ENCODE results near the gene TTLL13.

Gene TTLL13, protein sequence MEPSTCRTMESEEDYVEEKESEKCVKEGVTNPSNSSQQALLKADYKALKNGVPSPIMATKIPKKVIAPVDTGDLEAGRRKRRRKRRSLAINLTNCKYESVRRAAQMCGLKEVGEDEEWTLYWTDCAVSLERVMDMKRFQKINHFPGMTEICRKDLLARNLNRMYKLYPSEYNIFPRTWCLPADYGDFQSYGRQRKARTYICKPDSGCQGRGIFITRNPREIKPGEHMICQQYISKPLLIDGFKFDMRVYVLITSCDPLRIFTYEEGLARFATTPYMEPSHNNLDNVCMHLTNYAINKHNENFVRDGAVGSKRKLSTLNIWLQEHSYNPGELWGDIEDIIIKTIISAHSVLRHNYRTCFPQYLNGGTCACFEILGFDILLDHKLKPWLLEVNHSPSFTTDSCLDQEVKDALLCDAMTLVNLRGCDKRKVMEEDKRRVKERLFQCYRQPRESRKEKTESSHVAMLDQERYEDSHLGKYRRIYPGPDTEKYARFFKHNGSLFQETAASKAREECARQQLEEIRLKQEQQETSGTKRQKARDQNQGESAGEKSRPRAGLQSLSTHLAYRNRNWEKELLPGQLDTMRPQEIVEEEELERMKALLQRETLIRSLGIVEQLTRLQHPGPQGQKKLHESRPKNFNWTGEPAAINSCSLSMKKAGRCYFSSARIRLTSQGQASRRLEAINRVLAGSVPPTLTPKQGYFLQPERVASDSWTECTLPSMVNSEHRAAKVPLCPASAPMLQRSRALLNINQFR

DNA sequence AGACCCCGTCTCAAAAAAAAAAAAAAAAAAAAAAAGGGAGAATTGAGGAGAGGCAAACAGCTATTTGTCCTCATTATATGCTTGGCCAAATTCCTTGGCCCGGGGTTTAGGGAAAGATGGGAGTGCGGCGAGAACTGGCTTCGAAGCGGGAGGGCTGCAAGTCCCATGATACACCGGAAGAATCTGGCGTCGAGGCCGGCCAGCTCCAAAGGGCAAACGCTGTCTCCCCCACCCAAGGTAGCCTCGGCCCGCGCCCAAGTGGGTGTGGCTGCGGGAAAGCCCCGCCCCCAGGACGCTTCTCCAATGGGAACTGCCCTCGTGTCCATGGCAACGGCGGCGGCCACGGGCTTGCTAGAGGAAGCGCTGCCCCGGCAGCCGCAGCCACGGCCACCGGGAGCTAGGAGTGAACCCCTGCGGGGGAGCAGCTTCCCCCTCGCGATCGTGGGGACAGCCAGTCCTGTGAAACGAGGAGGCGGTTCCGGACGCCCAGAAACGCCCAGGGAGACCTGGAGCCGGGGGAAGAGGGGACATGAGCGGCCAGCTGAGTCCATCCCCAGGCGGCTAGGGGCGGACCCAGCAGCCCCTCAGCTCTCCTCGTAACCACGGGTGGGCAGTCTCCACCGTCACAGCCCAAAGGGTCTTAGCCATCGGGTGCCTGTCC lies at the start of gene TTLL13:
Gene TTLL13, plus strand, starts transcription at position 354 of the 661 bp plus-strand sequence. CDS start 1,075 bp downstream, outside the sequence.
- peak; percentile 59 to 70 for DNase-seq

DNA sequence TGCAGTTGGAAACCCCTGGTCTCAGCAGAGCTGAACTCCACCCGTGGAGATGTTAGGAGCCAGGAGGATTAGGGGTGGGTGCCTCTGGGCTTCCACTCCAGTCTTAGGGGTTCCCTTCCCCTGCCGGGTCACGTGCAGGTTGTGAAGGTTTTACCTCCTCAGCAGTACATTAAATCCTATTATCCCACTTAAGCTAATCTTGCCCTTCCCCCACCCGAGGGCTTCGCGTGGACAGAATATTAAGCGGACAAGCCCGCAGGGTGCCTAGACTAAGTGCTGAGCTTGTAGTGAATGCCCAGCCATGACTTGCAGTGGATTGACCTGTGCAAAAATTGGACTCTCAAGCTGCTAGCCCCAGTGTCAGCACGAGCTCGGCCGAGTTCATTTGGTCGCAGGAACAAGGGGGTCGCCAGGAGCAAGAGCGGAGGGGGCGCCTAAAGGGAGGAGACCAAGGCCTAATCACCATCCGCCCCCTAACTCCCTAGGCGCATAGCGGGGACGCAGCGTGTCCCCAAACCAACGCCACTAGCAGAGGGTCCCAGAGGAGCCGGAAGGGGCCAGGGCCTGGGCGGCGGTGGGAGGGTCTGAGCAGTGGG lies 48.7 kb upstream of the TTLL13 start:
- no peak for DNase-seq

DNA sequence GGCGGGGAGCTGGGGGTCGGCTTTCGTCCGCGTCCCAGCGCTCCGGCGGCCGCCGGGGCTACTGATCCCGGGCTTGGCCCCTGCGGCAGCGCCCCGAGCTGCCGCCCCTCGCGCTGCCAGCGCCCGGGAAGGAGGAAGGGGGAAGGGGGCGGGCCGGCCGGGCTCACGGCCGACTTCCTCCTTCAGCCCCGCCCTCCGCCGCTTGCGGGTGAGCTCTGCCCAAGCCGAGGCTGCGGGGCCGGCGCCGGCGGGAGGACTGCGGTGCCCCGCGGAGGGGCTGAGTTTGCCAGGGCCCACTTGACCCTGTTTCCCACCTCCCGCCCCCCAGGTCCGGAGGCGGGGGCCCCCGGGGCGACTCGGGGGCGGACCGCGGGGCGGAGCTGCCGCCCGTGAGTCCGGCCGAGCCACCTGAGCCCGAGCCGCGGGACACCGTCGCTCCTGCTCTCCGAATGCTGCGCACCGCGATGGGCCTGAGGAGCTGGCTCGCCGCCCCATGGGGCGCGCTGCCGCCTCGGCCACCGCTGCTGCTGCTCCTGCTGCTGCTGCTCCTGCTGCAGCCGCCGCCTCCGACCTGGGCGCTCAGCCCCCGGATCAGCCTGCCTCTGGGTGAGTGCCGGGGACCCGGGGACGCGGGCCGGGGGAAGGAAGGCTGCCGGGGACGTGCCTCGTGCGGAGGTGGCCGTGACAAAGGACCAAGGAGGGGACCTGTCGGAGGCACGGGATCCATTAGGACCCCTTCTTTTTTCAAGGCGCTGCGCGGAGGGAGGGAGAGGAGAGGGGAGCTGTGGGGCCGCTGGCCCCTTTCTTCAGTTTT lies 48.0 kb upstream of the TTLL13 start, which contains the start of gene SEMA4B:
Gene SEMA4B, plus strand, starts transcription at position 201 of the 814 bp plus-strand sequence. Its CDS starts 249 bp downstream, at position 450.
- DNase-seq, result peak; percentile 61 to 69

DNA sequence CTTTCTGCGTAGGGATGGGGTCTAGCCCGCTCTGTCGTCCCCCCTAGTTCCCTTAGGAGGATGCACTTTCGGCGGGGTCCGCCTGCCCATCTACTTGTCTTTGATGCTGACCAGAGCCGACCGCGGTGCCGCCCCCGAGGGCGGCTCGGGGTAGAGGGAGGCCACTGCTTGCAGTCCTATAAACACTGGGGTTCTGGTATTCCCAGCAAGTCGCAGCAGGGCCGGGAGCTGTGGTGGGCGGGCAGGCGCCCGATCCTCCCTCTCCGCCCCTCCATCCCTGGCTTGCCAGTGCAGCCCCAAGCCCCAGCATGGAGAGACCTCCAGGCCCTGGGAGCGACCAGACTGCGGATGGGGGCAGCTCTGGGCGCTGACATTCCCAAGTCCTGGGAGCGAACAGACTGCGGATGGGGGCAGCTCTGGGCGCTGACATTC lies 47.4 kb upstream of the TTLL13 start:
- DNase-seq, result no peak

DNA sequence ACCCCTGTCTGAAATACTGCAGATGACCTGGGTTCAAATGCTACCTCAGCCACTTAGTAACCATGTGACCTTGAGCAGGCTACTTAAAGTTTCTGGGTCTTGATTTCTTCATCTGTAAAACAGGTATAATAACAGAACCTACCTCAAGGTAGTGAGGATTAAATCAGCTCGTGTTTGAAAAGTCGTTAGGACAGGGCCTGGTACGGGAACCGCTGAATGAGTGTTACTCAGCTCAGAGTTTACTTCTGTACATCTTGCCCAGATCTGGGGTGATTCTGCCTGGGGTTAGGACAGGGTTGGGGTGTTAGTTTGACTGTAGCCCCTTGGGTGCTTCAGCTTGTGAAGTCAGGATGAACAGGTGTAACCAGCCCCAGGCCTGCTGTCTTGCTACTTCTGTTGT lies 46.4 kb upstream of the TTLL13 start:
- DNase-seq, result no peak

DNA sequence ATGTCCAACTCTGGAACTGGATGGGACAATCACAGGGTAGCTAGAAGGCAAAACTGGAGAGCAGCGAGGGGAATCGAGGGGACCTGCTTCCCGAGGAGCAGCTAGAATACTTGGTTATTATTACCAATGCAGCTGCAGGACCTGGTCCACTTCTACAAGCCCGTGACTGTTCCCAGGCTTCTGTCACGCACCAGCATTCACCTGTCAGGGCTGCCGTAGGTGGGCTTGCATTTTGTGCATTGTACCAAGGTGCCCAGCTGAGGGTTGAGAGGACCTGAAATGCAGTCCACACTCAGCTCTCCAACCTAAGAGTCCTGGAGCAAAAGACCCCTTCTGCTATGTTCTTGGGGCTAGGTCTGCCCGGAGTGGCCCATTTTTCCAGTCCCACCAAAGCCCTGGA lies 45.9 kb upstream of the TTLL13 start:
- DNase-seq, result no peak

DNA sequence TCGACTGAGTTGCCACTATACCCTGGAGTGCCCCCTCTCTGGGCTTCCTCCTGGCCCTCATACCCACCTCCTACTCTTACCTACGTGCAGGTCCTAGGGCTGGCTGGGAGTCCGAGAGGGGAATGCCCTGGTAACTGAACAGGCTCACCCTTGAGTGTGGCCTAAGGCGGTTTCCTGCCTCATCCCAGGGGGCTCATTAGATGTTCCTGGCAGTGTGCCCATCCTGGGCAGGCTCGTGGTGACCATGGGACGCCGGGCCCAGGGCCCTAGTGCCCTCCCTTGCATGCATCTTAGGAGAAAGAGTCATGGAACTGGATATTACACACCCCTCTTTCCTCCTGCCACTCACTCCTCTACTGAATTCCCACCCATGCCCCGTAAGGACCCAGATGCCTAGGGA lies 45.4 kb upstream of the TTLL13 start:
- no peak for DNase-seq

DNA sequence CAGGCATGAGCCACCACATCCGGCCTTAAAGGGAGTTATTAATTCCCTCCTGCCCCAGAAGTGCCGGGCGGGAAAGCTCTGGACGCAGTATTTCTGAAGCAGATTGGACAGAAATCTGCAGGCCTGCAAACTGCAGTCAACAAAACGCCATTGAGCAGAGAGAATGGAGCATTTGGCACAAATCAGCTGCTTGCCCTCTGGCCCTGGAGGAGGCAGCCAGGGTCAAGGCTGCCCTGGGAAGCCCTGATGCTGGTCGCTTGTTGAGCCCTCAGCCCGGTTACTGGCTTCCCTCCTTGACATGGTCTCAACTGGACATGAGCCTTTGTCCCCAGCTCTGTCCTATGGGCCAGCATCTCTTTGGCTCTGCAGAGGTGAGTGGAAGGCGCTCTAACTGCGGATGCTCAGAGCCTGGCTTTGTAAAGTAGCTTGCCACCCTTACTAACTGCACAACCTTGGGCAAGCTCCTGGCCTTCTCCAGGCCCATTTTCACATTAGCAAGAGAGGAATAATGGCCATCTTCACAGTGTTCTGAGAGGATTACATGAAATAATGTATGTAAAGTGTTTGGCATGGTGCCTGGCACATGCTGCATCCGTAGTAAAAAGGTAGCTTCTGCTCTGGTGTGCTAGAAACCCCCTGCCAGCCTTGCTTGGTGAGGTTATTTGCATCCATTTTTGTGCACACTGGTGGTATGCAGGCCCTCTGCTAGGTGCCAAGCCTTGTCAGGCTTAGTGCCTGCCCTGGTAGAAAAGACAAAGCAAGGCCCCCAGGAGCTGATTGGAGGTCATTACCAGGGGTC lies 44.1 kb upstream of the TTLL13 start:
- DNase-seq, result no peak

DNA sequence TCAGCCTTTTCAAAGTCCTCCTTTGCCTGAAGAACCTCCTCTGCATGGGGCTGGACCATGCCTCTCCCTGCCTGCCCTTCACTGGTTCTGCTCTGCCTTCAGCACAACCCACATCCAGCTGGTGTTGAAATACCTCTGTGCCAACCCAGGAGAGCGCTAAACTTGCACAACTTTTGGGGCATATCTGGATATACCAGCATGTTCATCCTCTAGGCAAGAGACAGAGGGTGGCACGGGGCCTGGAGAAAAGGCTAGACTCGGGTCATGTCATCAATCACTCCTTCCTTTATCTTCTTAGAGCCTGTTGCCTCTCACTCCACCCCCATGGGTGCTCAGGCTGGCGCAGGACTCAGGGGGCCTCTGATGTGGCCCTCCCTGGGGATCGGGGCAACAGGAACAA lies 43.5 kb upstream of the TTLL13 start:
- no peak for DNase-seq

DNA sequence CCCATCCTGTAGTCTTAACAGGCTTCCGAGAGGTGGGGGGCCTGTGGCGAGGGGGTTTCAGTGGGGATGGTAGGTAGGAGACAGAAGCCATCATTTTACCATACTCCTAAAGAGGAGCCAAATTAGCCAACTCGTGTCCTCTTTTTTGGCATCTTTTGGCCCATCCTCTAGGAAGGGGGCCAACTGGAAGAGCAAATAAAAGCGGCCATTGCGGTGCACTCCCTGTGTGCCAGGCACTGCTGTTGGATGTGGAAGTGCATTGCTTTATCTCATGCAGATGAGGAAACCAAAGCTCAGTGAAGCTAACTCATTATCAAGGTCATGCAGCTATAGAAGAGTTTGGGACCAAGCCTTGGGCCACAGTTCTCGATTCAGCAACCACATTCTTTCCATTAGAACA lies 42.1 kb upstream of the TTLL13 start:
- DNase-seq, result no peak

DNA sequence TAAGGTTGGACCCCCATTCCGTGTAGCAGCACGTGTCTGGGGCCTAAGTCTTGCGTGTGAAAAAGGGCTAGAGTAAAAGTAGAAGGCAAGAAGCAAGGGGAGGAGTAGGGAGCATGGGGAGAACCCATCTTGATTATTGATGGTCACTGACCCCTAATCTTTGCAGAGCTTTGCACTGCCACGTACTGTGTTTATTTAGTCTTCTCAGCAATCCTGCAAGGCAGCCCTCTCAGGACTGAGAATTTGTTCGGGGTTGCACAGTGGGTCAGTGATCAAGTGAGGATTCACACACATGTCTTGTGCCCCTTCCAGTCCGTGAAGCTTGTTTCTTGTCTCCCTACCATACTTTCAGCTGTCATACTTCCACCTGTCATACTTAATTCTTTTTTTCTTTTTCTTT lies 41.0 kb upstream of the TTLL13 start:
- no peak for DNase-seq

DNA sequence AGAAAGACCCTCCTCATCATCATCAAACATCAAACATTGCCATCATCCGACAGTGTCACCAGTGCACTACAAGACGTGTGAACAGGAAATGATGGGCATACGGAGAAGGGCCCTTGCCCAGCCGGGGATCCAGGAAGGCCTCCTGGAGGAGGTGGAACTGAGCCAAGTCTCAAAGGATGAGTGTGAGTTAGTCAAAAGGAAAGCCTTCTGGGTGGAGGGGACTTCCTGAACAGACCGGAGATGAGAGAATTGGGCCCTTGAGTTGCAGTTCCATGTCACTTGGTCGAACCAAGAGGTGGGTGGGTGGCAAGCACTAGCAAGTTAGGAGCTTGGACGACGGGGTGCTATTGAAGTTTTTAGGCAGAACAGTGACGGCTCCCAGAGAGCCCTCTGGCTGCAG lies 39.8 kb upstream of the TTLL13 start:
- no peak for DNase-seq

DNA sequence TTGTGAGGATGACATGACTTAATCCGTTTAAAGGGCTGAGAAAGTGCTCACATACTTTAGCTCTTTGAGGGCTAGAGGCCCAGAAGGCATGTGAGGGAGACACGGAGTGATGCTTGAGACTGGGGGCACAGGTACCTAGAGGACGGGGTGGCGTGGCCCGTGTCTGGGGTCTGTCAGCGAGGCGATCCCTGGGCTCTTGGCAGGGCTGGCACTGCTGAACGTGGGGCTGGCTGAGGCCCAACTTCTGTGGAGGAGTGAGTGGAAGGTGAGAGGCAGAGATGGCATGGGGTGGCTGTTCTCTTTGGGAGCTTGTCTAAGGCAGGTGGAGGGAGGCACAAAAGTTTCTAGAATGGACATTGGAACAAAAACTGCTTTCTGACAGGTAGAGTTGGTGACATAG lies 38.8 kb upstream of the TTLL13 start:
- DNase-seq, result no peak

DNA sequence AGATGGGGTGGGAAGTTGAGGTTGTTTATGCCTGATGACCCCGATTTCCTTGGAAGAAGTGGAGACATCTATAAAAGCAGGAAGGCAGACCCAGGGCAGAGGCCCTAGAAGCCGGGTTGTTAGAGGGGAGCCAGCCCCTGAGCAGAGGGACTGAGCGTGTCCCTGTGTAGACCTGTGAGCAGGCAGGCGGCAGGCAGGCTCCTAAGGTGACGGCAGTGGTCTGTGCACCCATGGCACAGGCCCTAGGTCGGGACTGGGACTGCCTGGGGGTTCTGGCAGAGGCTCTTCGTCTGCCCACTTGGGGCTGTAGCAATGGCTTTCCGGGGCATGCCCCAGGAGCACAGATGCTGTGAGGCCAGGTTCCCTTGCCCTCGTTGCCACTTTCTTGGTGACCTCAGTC lies 38.3 kb upstream of the TTLL13 start:
- no peak for DNase-seq

DNA sequence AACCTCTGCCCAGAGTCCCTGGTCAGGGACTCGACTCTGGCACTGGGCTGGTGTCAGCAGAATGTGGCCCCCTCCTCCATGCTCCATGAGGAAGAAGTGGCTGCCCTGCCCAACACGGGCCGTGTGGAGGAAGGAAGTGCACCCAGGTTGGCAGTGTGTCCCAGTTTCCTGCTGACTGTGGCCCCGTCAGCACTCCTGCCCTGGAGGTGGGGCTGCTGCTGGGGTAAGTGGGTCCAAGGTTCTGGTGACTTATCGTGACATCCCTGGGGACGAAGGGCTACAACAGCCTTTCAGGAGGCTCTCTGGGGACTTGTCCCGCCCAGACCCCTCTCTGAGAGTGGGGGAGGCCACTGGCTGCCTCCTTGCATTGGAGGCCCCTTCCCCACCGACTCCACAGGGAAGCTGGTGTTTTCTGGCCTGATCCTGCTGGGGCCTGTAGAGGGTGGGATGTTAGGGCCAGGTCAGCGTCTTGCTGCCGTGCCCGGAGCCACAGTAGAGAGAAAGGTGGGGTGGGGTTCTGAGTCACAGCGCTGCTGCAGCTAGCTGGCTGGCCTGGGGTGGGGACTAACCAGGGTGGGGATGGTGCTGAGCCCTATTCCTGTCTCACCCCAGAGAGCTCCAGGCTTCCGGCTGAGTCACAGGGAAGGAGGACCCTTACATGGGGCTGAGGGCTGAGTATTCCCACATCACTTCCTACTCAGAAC lies 37.8 kb upstream of the TTLL13 start:
- no peak for DNase-seq

DNA sequence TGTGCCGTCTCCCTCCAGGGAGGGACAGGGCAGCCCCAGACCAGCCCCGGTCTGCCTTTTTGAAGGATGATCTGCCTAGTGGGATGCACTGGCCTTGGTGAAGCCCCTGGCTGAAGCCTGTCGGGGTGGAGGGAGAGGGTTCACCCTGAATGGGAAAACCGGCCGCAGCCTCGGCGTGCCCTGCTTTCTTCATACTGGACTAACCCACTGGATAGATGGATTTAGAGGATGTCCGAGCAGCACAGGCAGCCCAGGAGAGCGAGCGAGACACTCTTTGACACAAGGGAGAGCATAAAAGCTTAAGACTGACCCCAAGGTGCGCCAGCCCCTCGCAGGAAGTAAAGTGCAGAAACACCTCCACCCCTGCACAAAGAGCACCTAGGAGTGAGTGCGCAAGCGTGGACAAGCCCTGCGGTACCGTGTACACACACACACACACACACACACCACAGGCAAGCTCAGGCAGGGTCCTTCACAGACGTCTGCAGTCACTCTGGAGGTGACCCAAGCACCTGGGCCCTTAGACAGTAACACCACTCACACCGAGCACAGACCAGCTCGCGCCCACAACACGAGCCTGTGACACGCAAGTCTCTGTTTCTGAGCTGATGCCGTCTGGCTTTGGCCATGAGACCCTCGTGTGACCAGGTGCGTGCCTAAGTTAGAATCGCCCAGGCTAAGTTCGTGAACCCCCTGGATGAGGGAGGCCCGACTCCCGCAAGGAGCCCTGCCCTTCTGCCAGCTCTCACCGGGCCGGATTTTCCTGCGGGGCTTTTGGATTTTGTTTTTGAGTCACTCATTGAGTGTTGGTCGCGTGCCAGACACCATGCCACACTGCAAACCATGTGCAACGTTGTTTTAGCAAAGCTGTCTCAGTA lies 36.9 kb upstream of the TTLL13 start:
- DNase-seq, result no peak

DNA sequence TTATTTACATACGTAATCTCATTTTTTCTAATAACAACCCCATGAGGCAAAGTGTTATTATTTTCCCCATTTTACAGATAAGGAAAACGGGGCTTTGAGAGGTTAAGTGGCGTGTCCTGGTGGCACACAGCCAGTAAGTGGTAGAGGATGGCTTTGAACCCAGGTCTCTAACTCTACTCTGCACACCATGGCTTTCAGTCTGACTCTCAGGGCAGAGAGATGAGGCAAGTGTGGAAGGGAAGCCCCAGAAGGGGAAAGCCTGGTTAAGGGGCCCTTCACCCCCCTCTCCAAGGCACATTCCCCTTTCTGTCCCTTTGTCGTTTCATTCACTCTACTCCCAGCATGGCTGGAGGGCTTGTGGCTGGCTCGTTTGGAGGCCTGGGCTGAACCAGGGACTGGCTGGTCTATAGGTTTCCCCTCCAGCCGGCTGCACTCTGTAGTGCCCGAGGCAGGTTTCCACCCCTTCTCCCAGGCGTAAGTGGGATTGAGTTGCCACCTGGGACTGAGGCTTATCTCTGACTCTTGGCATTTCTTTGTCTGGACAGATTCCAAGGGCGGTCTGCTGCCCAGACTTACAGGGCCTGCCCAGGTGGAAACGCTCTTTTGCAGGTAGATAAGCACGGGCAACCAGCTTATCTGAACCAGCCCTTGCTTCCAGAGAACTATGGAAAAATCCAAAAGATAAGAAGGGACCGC lies 36.1 kb upstream of the TTLL13 start:
- DNase-seq, result no peak

DNA sequence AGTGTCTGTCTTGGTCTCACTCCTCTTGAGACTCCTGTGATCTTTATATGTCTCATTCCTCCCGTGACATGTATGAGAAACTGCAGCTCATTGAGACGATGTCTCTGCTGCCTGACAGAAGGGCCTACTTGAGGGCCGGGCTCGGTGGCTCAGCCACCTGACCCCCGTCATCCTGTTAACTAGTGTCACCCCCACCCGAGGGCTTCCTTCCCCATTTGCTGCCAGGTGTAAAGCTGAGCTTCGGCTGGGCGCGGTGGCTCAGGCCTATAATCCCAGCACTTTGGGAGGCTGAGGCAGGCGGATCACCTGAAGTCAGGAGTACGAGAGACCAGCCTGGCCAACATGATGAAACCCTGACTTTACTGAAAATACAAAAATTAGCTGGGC lies 35.5 kb upstream of the TTLL13 start:
- DNase-seq, result no peak

DNA sequence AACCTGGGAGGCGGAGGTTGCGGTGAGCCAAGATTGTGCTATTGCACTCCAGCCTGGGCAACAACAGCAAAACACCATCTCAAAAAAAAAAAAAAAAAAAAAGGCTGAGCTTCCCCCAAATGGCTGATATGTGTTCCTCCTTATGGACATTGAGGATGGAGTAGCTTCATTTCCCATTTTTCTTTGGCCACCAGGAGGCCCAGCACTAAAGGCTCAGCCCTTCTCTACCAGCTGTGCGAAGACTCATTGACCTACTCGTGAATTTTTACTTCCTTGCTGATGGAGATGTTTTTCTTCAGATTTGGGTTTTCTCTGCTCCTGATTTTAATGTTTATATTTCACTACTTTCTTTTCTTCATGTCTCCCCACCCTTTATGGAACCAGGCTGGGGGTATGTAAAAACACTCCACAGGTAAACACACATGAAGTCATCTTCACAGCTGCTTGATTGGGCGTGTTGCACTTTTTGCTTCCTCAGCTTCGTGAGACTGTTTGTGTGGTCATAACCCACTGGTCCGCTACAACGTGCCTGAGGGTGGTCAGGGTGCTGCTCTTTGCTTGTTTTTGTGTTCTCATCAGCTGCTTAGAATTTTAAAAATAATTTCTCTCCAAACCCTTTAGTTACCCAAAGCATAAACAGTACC lies 34.7 kb upstream of the TTLL13 start:
- DNase-seq, result no peak
